Thyroid gland (tissue), 4 donors: ENCODE data around the gene CNTN2. TPM values are rescaled to one million over a fixed set of nuclear protein-coding genes. Genes with fewer than 3 reads are reported as not detected.

Experiments
- DNase-seq, 2 donors: peaks; one replicate each; pipeline ENCODE4 v3.0.0-alpha.2; 2019
- H3K27ac ChIP-seq, 3 donors: fragments of 200-600 bp; sonication (generic); 1 replicate in 2 of 3; 2 replicates in 1 of 3; pipeline ENCODE4 v1.5.1; 2016 to 2019; ENCODE audit warnings: mild to moderate bottlenecking in 1 of 3, moderate library complexity in 1 of 3
- H3K27me3 ChIP-seq: fragments of 200-600 bp; sonication (generic); one replicate; pipeline ENCODE4 v1.5.1; 2019
- H3K36me3 ChIP-seq, 2 donors: fragments of 200-600 bp; sonication (generic); one replicate each; pipeline ENCODE4 v1.5.1; 2016 to 2019
- H3K4me1 ChIP-seq, 2 donors: fragments of 200-600 bp; sonication (generic); one replicate each; pipeline ENCODE4 v1.5.1; 2017 to 2019
- H3K4me3 ChIP-seq, 3 donors: fragments of 200-600 bp; sonication (generic); replicated peaks in 1 of 3; 1 replicate in 2 of 3; 2 replicates in 1 of 3; pipeline ENCODE4 v1.5.1; 2016; ENCODE audit warnings: mild to moderate bottlenecking in 1 of 3
- H3K9me3 ChIP-seq: fragments of 200-600 bp; sonication (generic); one replicate; pipeline ENCODE4 v1.5.1; 2017
- CTCF ChIP-seq, 6 experiments: fragments of 200-600 bp in 3 of 6; fragments of 450-650 bp in 3 of 6; sonication (generic) in 3 of 6; IDR thresholded peaks; one replicate each; pipeline ENCODE4 v1.5.1; 2016 to 2019; ENCODE audit warnings: antibody characterized with exemption in 6 of 6, mild to moderate bottlenecking in 2 of 6, inconsistent platforms in 1 of 6, moderate library complexity in 1 of 6
- POLR2A ChIP-seq, 2 donors: fragments of 450-650 bp; IDR thresholded peaks; one replicate each; pipeline ENCODE4 v1.6.1; 2017; ENCODE audit warnings: antibody characterized with exemption in 2 of 2, mild to moderate bottlenecking in 2 of 2, moderate library complexity in 1 of 2
- WGBS, 2 donors: methylation state at CpG; one replicate each; pipeline ENCODE4 v1.1.5; 2017; 5-methylcytosine and 5-hydroxymethylcytosine counted together
- intact Hi-C: fragments of 100-400 bp; cut with DNase I; formaldehyde crosslinking; loops from one replicate; pipeline ENCODE4 v1.15.1; 2023
- total RNA-seq, 4 donors: library from RNA; depleted of rRNA; stranded (reverse); fragments of >200 nt; gene quantifications; one replicate each; pipeline ENCODE4 v1.2.3, GENCODE V29; 2016

Gene CNTN2
- total RNA-seq, 4 donors from 2014 or later: 0.20 to 0.45 (median 0.27) TPM; not detected in 1

DNA sequence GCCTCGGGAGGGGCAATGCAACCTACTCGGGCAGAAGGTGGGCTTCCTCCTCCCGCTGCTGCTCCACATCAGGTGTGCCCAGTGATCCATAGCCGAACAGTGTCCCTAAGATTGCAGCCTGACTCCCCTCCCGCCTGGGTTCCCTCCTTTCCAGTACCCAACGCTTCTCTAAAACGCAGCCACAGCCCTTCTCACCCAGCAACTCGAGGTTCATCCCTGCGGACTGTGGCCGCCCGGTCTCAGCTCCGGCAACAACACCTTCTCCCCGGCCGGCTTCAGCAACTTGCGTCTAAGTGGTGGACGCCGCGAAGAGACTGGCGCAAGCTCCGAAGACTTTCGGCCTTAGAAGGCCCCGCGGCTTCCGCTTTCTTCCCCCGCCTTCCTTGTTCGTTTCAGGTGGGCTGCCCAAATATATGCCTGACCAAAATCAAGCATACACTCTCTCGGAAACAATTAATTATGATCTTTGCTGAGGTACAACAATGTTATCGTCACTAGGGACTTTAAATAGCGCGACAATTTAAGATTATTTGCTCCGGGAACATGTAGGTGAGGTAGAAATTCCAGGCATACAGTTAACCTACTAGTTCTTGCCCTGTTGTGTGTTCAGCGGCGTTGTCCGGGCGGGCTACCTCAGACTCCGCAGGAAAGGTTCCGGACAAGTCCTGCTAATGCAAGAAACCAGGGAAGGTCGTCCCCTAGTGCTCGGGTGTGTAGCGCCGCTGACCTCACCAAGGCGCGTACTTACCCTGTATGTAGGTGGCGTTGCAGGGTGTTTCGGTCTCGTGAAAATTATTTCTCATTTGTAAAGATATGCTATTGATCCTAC lies 78.9 kb downstream of the CNTN2 start, which contains the start of gene RBBP5:
RBBP5 (minus strand) TSS at position 319 of the 829 bp plus-strand sequence; CDS start at position 214, 105 bp downstream.
- Histone ChIP-seq H3K27me3 (no peaks in the 10 kb centered on the region), H3K4me1 (peaks cover 14 to 18% of the 10 kb centered on the region in 2 donors), H3K27ac (peak within 1 kb of the TSS; percentile 98 to 99 (median 99)), H3K4me3 (peak within 1 kb of the TSS; percentile 75 to 90 (median 83)), H3K36me3 (no peaks in the 10 kb centered on the region), H3K9me3 (no peaks in the 10 kb centered on the region)
- whole genome bisulfite sequencing, 2 donors: 1% methylated on average over 38 to 46 of the region's 46 CpGs
- TF ChIP-seq POLR2A (IDR thresholded peaks at IDR 0.05) (peak; percentile 22 to 62), CTCF (IDR thresholded peaks at IDR 0.05) (peak; percentile 27 to 83 (median 70))
- intact Hi-C loops: no loop called here
- peak; percentile 95 to 96 for DNase-seq

DNA sequence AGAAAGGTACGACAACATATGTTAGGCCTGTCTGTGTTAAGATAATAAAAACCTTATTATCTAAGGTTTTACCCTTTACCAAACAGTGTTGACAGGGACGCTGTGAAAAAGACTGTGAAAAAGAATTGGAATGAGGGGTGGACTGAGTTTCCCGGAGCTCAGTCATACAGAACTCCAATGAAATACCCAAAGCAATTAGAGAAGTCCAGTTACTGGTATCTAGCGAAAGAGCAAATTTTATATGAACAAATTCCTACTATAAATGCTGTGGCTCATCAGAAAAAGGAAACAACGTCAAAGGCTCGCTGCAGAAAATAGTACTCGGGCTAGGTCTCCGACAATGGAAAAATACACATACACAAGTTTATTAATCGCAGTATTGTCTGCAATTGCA lies 79.5 kb downstream of the CNTN2 start:
- DNase-seq: no peak
- no peaks in the 10 kb centered on the region for H3K36me3 ChIP-seq
- peak overlapping the region; percentile 98 to 99 (median 99) for H3K27ac ChIP-seq
- intact Hi-C loops: no loop called here
- peak in 1 of 6 experiments; percentile 7 for TF ChIP-seq CTCF (IDR thresholded peaks at IDR 0.05)
- TF ChIP-seq POLR2A (IDR thresholded peaks at IDR 0.05): no peak
- H3K4me1 ChIP-seq: peaks cover 14 to 18% of the 10 kb centered on the region in 2 donors
- 27 to 38% methylated on average over 9 of the region's 9 CpGs for WGBS, 2 donors
- H3K4me3 ChIP-seq: peak overlapping the region in 2 of 3 donors; percentile 83 to 90
- no peaks in the 10 kb centered on the region for H3K27me3 ChIP-seq
- no peaks in the 10 kb centered on the region for H3K9me3 ChIP-seq

DNA sequence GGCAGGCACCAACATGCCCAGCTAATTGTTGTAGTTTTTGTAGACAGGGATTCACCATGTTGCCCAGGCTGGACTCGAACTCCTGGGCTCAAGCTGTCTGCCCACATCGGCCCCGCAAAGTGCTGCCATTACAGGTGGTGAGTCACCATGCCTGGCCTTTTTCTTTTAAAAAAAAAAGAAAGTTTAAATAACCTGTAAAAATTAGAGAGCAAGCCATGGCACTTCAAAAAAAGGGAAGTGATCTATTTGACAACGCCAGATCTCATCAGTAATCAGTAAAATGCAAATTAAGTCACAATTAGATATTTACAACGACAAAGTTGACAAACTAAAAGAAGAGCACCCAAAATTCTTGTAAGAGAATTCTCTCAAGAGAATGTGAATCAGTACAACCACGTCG lies 81.7 kb downstream of the CNTN2 start:
- DNase-seq: no peak
- no peaks in the 10 kb centered on the region for H3K27me3 ChIP-seq
- peaks cover 14 to 18% of the 10 kb centered on the region in 2 donors for H3K4me1 ChIP-seq
- H3K27ac ChIP-seq: no peak overlapping the region
- WGBS, 2 donors: 88 to 89% methylated on average over 7 of the region's 7 CpGs
- H3K36me3 ChIP-seq: no peaks in the 10 kb centered on the region
- H3K9me3 ChIP-seq: no peaks in the 10 kb centered on the region
- intact Hi-C loops: no loop called here
- TF ChIP-seq POLR2A (IDR thresholded peaks at IDR 0.05): no peak
- TF ChIP-seq CTCF (IDR thresholded peaks at IDR 0.05): no peak
- H3K4me3 ChIP-seq: no peak overlapping the region

DNA sequence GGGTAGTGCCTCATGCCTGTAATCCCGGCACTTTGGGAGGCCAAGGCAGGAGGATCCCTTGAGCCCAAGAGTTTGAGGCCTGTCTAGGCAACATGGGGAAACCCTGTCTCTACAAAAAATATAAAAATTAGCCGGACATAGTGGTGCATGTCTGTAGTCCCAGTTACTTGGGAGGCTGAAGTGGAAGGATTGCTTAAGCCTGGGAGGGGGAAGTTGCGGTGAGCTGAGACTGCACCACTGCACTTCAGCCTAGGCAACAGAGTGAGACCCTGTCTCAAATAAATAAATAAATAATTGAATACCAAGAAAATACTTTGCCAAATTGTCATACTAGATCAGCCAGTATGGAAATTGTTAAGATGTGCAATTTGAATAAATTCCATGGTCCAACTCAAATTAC lies 84.6 kb downstream of the CNTN2 start:
- TF ChIP-seq CTCF (IDR thresholded peaks at IDR 0.05): no peak
- TF ChIP-seq POLR2A (IDR thresholded peaks at IDR 0.05): no peak
- intact Hi-C loops: no loop called here
- H3K9me3 ChIP-seq: no peaks in the 10 kb centered on the region
- no peak overlapping the region for H3K27ac ChIP-seq
- H3K4me3 ChIP-seq: no peak overlapping the region
- no peak for DNase-seq
- WGBS, 2 donors: 86 to 90% methylated on average over 3 of the region's 3 CpGs
- peaks cover 0 to 4% of the 10 kb centered on the region in 2 donors for H3K4me1 ChIP-seq
- no peaks in the 10 kb centered on the region for H3K27me3 ChIP-seq
- H3K36me3 ChIP-seq: no peaks in the 10 kb centered on the region

Other genes starting within 250 kb of the CNTN2 start
- gene NFASC, start 172.3 kb upstream of the CNTN2 start, total RNA-seq: 1 to 10 TPM; 3.6 to 9.4 (median 3.9) TPM
- 1 to 10 TPM in 2 of 4 donors, under 1 TPM in 2; 0.59 to 3.9 (median 1.5) TPM for gene TMEM81, start 41.2 kb downstream of the CNTN2 start, total RNA-seq
- gene RBBP5, start 78.8 kb downstream of the CNTN2 start, total RNA-seq: 10 to 100 TPM; 19.4 to 86.5 (median 41.6) TPM
- 10 to 100 TPM; 12.9 to 21.1 (median 17.5) TPM for gene DSTYK, start 168.5 kb downstream of the CNTN2 start, total RNA-seq
- 1 to 10 TPM; 2.3 to 3.6 (median 3.1) TPM for gene TMCC2, start 184.7 kb downstream of the CNTN2 start, total RNA-seq